ENCODE measurements around the gene SLC7A1. TPM values are rescaled to one million over a fixed set of nuclear protein-coding genes. Genes with fewer than 3 reads are reported as not detected.

SLC7A1 gene
- total and polyA plus RNA-seq, 4 donors = 0.90 to 22.6 (median 1.4) TPM

DNA sequence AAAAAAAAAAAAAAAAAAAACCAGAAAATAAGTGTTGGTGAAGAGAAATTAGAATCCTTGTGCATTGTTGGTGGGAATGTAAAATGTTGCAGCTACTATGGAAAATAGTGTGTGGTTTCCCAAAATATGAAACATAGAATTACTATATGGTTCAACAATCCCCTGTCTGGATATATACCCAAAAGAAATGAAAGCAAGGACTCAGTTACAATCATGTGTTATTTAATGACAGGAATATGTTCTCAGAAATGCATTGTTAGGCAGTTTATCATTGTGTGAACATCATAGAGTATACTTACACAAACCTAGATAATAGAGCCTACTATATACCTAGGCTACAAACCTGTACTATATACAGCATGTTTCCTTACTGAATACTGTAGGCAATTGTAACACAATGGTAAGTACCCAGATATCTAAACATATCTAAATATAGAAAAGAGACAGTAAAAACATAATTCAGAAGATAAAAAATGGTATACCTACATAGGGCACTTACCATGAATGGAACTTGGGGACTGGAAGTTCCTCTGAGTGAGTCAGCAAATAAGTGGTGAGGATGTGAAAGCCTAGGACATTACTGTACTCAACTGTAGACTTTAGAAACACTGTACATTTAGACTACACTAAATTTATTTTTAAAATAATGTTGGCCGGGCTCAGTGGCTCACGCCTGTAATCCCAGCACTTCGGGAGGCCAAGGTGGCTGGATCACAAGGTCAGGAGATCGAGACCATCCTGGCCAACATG, 25.7 kb upstream of the SLC7A1 start:
- TF ChIP-seq, protein P1, sequence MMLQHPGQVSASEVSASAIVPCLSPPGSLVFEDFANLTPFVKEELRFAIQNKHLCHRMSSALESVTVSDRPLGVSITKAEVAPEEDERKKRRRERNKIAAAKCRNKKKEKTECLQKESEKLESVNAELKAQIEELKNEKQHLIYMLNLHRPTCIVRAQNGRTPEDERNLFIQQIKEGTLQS (IDR thresholded peaks at IDR 0.05) = no peak
- no peak for TF ChIP-seq HNF4G (IDR thresholded peaks at IDR 0.05)

DNA sequence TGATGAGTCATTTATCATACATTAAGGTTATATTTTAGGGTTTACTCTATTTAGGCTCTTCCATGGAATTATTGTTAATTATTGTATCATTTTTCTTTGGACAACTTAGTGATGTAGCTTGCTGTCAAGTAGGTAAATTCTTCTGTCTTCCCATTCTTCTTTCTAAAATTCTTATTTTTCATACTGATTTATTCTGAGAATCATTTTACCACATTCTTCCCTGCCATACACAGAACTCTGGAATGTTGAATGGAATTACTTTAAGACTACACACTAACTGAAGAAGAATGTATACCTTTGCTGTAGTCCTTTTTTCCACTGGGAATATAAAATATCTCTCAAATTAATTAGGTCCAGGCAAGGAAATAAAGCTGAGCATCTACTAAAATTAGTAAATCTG, 24.5 kb upstream of the SLC7A1 start:
- DNase-seq (ENCODE audit: low spot score) = no peak
- TF ChIP-seq MAX (IDR thresholded peaks at IDR 0.05) (no peak), FOXA2 (IDR thresholded peaks at IDR 0.05) (no peak), CTCF (IDR thresholded peaks at IDR 0.05; ENCODE audit: low read depth, low read length, missing input control) (no peak), YY1 (IDR thresholded peaks at IDR 0.05) (no peak), REST (IDR thresholded peaks at IDR 0.05) (no peak), JUND (IDR thresholded peaks at IDR 0.05) (no peak), TAF1 (conservative IDR thresholded peaks at IDR 0.05) (no peak), EGR1 (IDR thresholded peaks at IDR 0.05; ENCODE audit: low read depth in 2 of 2) (no peak), HNF4G (IDR thresholded peaks at IDR 0.05) (no peak), RAD21 (IDR thresholded peaks at IDR 0.05) (no peak), HNF4A (conservative IDR thresholded peaks at IDR 0.05) (no peak), FOXA1 (IDR thresholded peaks at IDR 0.05) (no peak), RXRA (IDR thresholded peaks at IDR 0.05) (no peak)
- TF ChIP-seq, protein P1 (IDR thresholded peaks at IDR 0.05) = no peak
- TF ChIP-seq, protein P2, sequence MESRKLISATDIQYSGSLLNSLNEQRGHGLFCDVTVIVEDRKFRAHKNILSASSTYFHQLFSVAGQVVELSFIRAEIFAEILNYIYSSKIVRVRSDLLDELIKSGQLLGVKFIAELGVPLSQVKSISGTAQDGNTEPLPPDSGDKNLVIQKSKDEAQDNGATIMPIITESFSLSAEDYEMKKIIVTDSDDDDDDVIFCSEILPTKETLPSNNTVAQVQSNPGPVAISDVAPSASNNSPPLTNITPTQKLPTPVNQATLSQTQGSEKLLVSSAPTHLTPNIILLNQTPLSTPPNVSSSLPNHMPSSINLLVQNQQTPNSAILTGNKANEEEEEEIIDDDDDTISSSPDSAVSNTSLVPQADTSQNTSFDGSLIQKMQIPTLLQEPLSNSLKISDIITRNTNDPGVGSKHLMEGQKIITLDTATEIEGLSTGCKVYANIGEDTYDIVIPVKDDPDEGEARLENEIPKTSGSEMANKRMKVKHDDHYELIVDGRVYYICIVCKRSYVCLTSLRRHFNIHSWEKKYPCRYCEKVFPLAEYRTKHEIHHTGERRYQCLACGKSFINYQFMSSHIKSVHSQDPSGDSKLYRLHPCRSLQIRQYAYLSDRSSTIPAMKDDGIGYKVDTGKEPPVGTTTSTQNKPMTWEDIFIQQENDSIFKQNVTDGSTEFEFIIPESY (IDR thresholded peaks at IDR 0.05) = no peak
- peaks cover 0 to 5% (median 0%) of the 10 kb centered on the region in 4 donors for H3K9me3 ChIP-seq (ENCODE audit: control insufficient read depth in 4 of 4, low read length in 3 of 4)
- H3K4me3 ChIP-seq (ENCODE audit: low read depth in 1 of 3, low read length in 3 of 3) = no peak overlapping the region
- H3K36me3 ChIP-seq (ENCODE audit: control insufficient read depth in 4 of 4, insufficient read depth in 3 of 4, low read depth in 1 of 4, low read length in 3 of 4) = no peaks in the 10 kb centered on the region
- no peaks in the 10 kb centered on the region for H3K27me3 ChIP-seq (ENCODE audit: control insufficient read depth in 4 of 4, insufficient read depth in 4 of 4, low read length in 3 of 4)
- H3K27ac ChIP-seq (ENCODE audit: low read depth in 1 of 2, low read length in 2 of 2) = no peak overlapping the region
- no peaks in the 10 kb centered on the region for H3K4me1 ChIP-seq (ENCODE audit: control insufficient read depth in 4 of 4, insufficient read depth in 4 of 4, low read length in 3 of 4)
- no peak overlapping the region for H3K9ac ChIP-seq (ENCODE audit: low read depth in 1 of 2, low read length in 2 of 2)

More for the DNA sequence above, 25.7 kb upstream of the SLC7A1 start:
- no peak overlapping the region for H3K4me3 ChIP-seq (ENCODE audit: low read depth in 1 of 3, low read length in 3 of 3)
- no peaks in the 10 kb centered on the region for H3K36me3 ChIP-seq (ENCODE audit: control insufficient read depth in 4 of 4, insufficient read depth in 3 of 4, low read depth in 1 of 4, low read length in 3 of 4)
- 86% methylated on average over 4 of the region's 4 CpGs for WGBS
- H3K27me3 ChIP-seq (ENCODE audit: control insufficient read depth in 4 of 4, insufficient read depth in 4 of 4, low read length in 3 of 4) = no peaks in the 10 kb centered on the region
- H3K4me1 ChIP-seq (ENCODE audit: control insufficient read depth in 4 of 4, insufficient read depth in 4 of 4, low read length in 3 of 4) = no peaks in the 10 kb centered on the region
- no peak overlapping the region for H3K9ac ChIP-seq (ENCODE audit: low read depth in 1 of 2, low read length in 2 of 2)
- H3K27ac ChIP-seq (ENCODE audit: low read depth in 1 of 2, low read length in 2 of 2) = no peak overlapping the region
- H3K9me3 ChIP-seq (ENCODE audit: control insufficient read depth in 4 of 4, low read length in 3 of 4) = peaks cover 0 to 5% (median 0%) of the 10 kb centered on the region in 4 donors
- no peak for DNase-seq (ENCODE audit: low spot score)
